Measurements from ENCODE around the gene FILIP1L. TPM values are rescaled to one million over a fixed set of nuclear protein-coding genes. Genes with fewer than 3 reads are reported as not detected.

The FILIP1L gene
- total and polyA plus RNA-seq, 2 of the 13 experiments (the other 11 are each of a cell fraction or from before 2014, with no cell fraction given), result 8.1 to 187 TPM

DNA sequence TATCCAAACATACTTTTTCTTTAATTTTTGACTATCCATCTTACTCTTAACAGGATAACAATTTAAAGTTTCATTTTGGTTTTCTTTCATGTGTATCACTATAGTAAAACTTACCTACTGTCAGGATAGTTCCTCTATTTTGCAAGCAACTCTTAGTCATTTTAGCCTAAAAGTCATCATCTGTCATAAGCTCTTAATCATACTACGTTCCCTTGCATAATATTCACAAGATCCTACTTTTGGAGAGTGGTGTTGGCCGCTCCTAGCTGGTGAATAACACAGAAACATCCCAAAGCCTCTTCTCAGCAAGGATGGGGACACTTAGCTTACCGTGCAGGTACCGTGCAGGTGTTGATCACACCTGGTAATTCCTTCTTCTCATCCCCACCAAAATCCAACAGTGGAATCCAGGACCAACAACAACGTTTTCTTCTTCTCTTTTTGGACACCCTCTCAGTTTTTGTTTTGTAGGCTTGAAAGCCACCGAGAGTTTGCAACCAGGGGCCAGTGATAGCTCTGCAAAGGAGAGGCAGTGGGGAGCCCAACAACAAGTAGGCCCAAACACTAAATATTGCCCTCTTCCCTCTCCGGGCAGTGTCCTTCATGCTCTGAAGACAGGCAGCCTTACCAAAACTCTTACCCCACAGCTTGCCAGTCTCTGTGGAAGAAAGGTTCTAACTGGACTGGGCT is 433 bp downstream of the FILIP1L start (continued):
- TF ChIP-seq, protein P1, sequence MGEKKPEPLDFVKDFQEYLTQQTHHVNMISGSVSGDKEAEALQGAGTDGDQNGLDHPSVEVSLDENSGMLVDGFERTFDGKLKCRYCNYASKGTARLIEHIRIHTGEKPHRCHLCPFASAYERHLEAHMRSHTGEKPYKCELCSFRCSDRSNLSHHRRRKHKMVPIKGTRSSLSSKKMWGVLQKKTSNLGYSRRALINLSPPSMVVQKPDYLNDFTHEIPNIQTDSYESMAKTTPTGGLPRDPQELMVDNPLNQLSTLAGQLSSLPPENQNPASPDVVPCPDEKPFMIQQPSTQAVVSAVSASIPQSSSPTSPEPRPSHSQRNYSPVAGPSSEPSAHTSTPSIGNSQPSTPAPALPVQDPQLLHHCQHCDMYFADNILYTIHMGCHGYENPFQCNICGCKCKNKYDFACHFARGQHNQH (CRISPR knock-in tag; IDR thresholded peaks at IDR 0.05), result no peak
- no peak for TF ChIP-seq ZKSCAN8 (CRISPR knock-in tag; IDR thresholded peaks at IDR 0.05; ENCODE audit: borderline replicate concordance)
- no peak for TF ChIP-seq EZH2 (conservative IDR thresholded peaks at IDR 0.05; ENCODE audit: low read depth, low read length)
- TF ChIP-seq MBNL3 (CRISPR knock-in tag; conservative IDR thresholded peaks at IDR 0.05), result no peak
- TF ChIP-seq, protein P2, sequence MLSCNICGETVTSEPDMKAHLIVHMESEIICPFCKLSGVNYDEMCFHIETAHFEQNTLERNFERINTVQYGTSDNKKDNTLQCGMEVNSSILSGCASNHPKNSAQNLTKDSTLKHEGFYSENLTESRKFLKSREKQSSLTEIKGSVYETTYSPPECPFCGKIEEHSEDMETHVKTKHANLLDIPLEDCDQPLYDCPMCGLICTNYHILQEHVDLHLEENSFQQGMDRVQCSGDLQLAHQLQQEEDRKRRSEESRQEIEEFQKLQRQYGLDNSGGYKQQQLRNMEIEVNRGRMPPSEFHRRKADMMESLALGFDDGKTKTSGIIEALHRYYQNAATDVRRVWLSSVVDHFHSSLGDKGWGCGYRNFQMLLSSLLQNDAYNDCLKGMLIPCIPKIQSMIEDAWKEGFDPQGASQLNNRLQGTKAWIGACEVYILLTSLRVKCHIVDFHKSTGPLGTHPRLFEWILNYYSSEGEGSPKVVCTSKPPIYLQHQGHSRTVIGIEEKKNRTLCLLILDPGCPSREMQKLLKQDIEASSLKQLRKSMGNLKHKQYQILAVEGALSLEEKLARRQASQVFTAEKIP (CRISPR knock-in tag; IDR thresholded peaks at IDR 0.05; ENCODE audit: borderline replicate concordance), result no peak
- TF ChIP-seq CENPT (CRISPR knock-in tag; IDR thresholded peaks at IDR 0.05; ENCODE audit: low read depth), result no peak
- no peak for TF ChIP-seq ZNF432 (CRISPR knock-in tag; IDR thresholded peaks at IDR 0.05; ENCODE audit: borderline replicate concordance)

DNA sequence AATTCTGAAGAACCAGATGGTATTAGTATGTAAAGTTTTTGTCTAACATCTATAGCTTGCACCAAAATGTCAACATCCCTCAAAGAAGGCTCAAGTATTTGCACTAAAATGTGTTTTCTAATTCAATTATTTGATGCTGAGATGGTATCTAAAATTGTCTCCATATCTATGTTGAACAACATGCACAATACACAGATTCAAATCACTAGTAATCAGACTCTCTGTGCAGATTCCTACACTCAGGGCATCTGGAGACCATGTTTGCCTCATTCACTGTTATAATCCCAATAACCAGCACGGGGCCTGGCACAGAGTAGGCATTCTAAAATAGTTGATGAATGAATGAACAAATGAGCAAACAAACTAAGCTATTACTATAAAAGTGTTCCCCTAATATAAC is 2.6 kb downstream of the FILIP1L start:
- CTCF ChIA-PET (ENCODE audit: low intra/inter-chr PET ratio, low total read pairs), result no interaction called here
- TF ChIP-seq EP300 (IDR thresholded peaks at IDR 0.05; ENCODE audit: low read depth in 2 of 2, low read length in 2 of 2) (no peak), EP300 (CRISPR knock-in tag; IDR thresholded peaks at IDR 0.05; ENCODE audit: borderline replicate concordance) (no peak), BHLHE40 (IDR thresholded peaks at IDR 0.05; ENCODE audit: low read length) (no peak), POLR2A (IDR thresholded peaks at IDR 0.05; ENCODE audit: insufficient read depth in 1 of 2, low read depth in 2 of 2, low read length in 2 of 2) (no peak), ZNF746 (CRISPR knock-in tag; IDR thresholded peaks at IDR 0.05) (no peak), SP5 (CRISPR knock-in tag; IDR thresholded peaks at IDR 0.05; ENCODE audit: borderline replicate concordance, low read depth) (no peak), ZNF326 (CRISPR knock-in tag; IDR thresholded peaks at IDR 0.05; ENCODE audit: borderline replicate concordance) (no peak), ZNF354B (CRISPR knock-in tag; IDR thresholded peaks at IDR 0.05) (no peak), NR2F1 (CRISPR knock-in tag; IDR thresholded peaks at IDR 0.05) (no peak)
- TF ChIP-seq, protein P3, sequence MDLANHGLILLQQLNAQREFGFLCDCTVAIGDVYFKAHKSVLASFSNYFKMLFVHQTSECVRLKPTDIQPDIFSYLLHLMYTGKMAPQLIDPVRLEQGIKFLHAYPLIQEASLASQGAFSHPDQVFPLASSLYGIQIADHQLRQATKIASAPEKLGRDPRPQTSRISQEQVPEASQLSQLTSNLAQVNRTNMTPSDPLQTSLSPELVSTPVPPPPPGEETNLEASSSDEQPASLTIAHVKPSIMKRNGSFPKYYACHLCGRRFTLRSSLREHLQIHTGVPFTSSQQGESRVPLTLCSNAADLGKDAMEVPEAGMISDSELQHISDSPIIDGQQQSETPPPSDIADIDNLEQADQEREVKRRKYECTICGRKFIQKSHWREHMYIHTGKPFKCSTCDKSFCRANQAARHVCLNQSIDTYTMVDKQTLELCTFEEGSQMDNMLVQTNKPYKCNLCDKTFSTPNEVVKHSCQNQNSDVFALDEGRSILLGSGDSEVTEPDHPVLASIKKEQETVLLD (CRISPR knock-in tag; IDR thresholded peaks at IDR 0.05; ENCODE audit: low read depth), result no peak

More for the DNA sequence above, 2.6 kb downstream of the FILIP1L start:
- Histone ChIP-seq H4K20me1 (ENCODE audit: insufficient read depth, low read length) (no peaks in the 10 kb centered on the region), H3K4me3 (replicated peaks in 1 of 3; ENCODE audit: insufficient read depth in 1 of 3, low read depth in 2 of 3, low read length in 3 of 3) (no peak overlapping the region), H3K9me3 (ENCODE audit: low read length) (no peaks in the 10 kb centered on the region), H3K27ac (ENCODE audit: extremely low read length, insufficient read depth, low read length) (no peak overlapping the region), H3K4me1 (ENCODE audit: insufficient read depth, low read length) (peaks cover 34% of the 10 kb centered on the region), H3K27me3 (ENCODE audit: control insufficient read depth in 1 of 2, insufficient read depth in 2 of 2, low read length in 2 of 2) (no peaks in the 10 kb centered on the region), H3K4me2 (ENCODE audit: low read depth, low read length) (no peak overlapping the region), H3K36me3 (replicated peaks in 1 of 2; ENCODE audit: control insufficient read depth in 1 of 2, insufficient read depth in 2 of 2, low read length in 2 of 2) (no peaks in the 10 kb centered on the region), H2AFZ (ENCODE audit: low read length) (no peak overlapping the region), H3K9ac (ENCODE audit: insufficient read depth, low read depth, low read length) (no peak overlapping the region), H3K79me2 (ENCODE audit: insufficient read depth, low read length) (no peaks in the 10 kb centered on the region)
- DNase-seq (ENCODE audit: low spot score) (no peak), FAIRE-seq (no peak), ATAC-seq (no peak)
- POLR2A ChIA-PET, result no interaction called here
- 95% methylated on average over 1 of the region's 1 CpG for WGBS (ENCODE audit: low lambda C conversion rate)
- in situ Hi-C loops (cut with HindIII; ENCODE audit: extremely low pct_ligation_motif_present, low pct_unique_long_range_greater_than_20kb), result no loop called here
- BruUV-seq (replicated peaks), result no TSS peak
- intact Hi-C loops (cut with micrococcal nuclease; ENCODE audit: unreplicated experiment), result no loop called here

Data from HepG2 (cell line).